ENCODE results near the gene THUMPD1. TPM values are rescaled to one million over a fixed set of nuclear protein-coding genes. Genes with fewer than 3 reads are reported as not detected.

The THUMPD1 gene, protein sequence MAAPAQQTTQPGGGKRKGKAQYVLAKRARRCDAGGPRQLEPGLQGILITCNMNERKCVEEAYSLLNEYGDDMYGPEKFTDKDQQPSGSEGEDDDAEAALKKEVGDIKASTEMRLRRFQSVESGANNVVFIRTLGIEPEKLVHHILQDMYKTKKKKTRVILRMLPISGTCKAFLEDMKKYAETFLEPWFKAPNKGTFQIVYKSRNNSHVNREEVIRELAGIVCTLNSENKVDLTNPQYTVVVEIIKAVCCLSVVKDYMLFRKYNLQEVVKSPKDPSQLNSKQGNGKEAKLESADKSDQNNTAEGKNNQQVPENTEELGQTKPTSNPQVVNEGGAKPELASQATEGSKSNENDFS
- total RNA-seq, result 10 to 100 TPM; 23.1 to 64.8 (median 43.4) TPM

DNA sequence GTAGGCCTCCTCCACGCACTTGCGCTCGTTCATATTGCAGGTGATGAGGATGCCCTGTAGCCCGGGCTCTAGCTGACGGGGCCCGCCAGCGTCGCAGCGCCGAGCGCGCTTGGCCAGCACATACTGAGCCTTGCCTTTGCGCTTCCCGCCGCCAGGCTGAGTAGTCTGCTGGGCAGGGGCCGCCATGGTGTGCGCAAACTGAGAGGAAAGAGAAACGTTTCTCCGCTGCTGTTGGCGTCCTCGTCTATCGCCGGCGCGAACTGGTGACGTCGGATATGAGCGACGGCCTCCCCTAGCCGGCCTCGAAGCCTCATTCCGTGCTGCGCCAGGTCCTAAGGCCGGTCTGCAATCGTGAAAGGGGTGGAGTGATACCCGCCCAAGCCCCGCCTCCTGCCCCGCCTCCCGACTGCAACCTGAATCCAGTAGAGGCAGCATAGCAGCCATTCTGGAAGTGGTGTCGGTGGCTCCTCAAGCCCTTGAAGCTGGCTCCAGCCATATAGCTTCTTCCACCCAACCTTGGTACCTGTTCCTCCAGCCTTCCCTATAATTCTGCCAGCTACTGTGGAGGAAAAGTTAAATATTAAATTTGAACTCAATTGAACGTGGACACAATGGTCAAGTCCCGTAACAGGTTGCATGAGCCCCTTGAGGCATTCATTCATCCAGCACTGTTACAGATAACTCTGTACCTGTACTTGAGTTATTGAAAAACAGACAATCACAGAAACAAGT, at the start of gene THUMPD1:
THUMPD1 (minus strand) TSS at position 265 of the 732 bp plus-strand sequence; CDS start at position 186, 79 bp downstream.
- Histone ChIP-seq H3K4me1 (peaks cover 6 to 24% (median 14%) of the 10 kb centered on the region in 4 donors), H3K27me3 (no peaks in the 10 kb centered on the region), H3K4me3 (peak within 1 kb of the TSS; percentile 65 to 94 (median 84)), H3K36me3 (peaks cover 0 to 22% (median 11%) of the 10 kb centered on the region in 4 donors), H3K27ac (peak within 1 kb of the TSS; percentile 96 to 98 (median 97)), H3K9me3 (peaks cover 0 to 1% of the 10 kb centered on the region in 2 donors)
- 4% methylated on average over 34 of the region's 42 CpGs; no CpG with 5 or more reads in 1 of the 2 donors for WGBS, 2 donors (ENCODE audit: low coverage in 1 of 2)
- intact Hi-C loops (cut with DNase I; ENCODE audit: low total_unique reads) (no loop called here), in situ Hi-C loops (cut with MboI; ENCODE audit: low pct_ligation_motif_present in 1 of 4, low pct_unique_long_range_greater_than_20kb in 1 of 4, low sequenced_read_pairs in 3 of 4) (no loop called here)
- TF ChIP-seq POLR2A (IDR thresholded peaks at IDR 0.05) (peak; percentile 88), EP300 (IDR thresholded peaks at IDR 0.05; ENCODE audit: low read depth) (no peak), POLR2AphosphoS5 (IDR thresholded peaks at IDR 0.05) (peak; percentile 94 to 98 (median 97))
- TF ChIP-seq, protein P1, sequence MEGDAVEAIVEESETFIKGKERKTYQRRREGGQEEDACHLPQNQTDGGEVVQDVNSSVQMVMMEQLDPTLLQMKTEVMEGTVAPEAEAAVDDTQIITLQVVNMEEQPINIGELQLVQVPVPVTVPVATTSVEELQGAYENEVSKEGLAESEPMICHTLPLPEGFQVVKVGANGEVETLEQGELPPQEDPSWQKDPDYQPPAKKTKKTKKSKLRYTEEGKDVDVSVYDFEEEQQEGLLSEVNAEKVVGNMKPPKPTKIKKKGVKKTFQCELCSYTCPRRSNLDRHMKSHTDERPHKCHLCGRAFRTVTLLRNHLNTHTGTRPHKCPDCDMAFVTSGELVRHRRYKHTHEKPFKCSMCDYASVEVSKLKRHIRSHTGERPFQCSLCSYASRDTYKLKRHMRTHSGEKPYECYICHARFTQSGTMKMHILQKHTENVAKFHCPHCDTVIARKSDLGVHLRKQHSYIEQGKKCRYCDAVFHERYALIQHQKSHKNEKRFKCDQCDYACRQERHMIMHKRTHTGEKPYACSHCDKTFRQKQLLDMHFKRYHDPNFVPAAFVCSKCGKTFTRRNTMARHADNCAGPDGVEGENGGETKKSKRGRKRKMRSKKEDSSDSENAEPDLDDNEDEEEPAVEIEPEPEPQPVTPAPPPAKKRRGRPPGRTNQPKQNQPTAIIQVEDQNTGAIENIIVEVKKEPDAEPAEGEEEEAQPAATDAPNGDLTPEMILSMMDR (IDR thresholded peaks at IDR 0.05), result peak in 3 of 5 experiments; percentile 6 to 19 (median 14)
- peak; percentile 98 for DNase-seq

DNA sequence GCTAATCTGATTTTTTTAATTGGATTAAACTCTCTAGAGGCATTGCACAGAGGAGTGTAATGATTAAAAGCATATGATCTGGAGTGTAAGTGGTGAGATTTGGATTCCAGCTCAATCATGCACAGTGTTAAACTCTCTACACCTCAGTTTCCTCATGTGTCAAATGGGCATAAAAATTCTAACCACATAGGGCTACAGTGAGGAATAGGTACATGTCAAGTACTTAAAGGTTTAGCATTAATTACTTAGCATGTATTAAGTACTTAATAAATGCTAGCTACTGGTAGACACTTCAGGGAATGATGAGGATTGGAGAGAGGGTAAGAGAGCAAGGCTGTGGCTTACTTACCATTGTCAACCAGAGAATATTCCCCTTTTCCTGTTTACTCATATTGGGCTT, 47.5 kb upstream of the THUMPD1 start:
- TF ChIP-seq EP300 (IDR thresholded peaks at IDR 0.05; ENCODE audit: low read depth) (no peak), POLR2A (IDR thresholded peaks at IDR 0.05) (no peak), POLR2AphosphoS5 (IDR thresholded peaks at IDR 0.05) (no peak)
- TF ChIP-seq, protein P1 (IDR thresholded peaks at IDR 0.05), result no peak
- Histone ChIP-seq H3K4me3 (no peak overlapping the region), H3K27me3 (no peaks in the 10 kb centered on the region), H3K9me3 (no peaks in the 10 kb centered on the region), H3K27ac (no peak overlapping the region), H3K36me3 (no peaks in the 10 kb centered on the region), H3K4me1 (no peaks in the 10 kb centered on the region)
- DNase-seq, result no peak
- intact Hi-C loops (cut with DNase I; ENCODE audit: low total_unique reads) (no loop called here), in situ Hi-C loops (cut with MboI; ENCODE audit: low pct_ligation_motif_present in 1 of 4, low pct_unique_long_range_greater_than_20kb in 1 of 4, low sequenced_read_pairs in 3 of 4) (no loop called here)

DNA sequence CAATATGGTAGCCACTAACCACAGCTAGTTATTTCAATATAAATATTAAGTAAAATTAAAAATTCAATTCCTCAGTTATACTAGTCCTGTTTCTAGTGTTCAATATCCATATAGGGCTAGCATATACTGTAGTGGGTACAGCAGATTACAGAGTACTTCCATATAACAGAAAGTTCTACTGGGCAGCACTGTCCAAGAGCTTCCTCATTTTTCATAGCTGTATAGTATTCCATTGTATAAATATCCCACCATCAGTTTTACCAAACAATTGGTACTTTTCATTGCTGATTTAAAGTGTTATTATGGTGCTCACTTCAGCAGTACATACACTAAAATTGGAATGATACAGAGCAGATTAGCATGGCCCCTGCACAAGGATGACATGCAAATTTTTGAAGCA, 42.6 kb upstream of the THUMPD1 start:
- H3K27ac ChIP-seq, result no peak overlapping the region
- H3K9me3 ChIP-seq, result no peaks in the 10 kb centered on the region
- no peak for DNase-seq
- in situ Hi-C loops (cut with MboI; ENCODE audit: low pct_ligation_motif_present in 1 of 4, low pct_unique_long_range_greater_than_20kb in 1 of 4, low sequenced_read_pairs in 3 of 4) (no loop called here), intact Hi-C loops (cut with DNase I; ENCODE audit: low total_unique reads) (no loop called here)
- peaks cover 0 to 6% (median 0%) of the 10 kb centered on the region in 4 donors for H3K36me3 ChIP-seq
- H3K27me3 ChIP-seq, result no peaks in the 10 kb centered on the region
- TF ChIP-seq, protein P1 (IDR thresholded peaks at IDR 0.05), result no peak
- no peak for TF ChIP-seq EP300 (IDR thresholded peaks at IDR 0.05; ENCODE audit: low read depth)
- no peak for TF ChIP-seq POLR2A (IDR thresholded peaks at IDR 0.05)
- TF ChIP-seq POLR2AphosphoS5 (IDR thresholded peaks at IDR 0.05), result no peak
- no peak overlapping the region for H3K4me3 ChIP-seq
- H3K4me1 ChIP-seq, result no peaks in the 10 kb centered on the region

DNA sequence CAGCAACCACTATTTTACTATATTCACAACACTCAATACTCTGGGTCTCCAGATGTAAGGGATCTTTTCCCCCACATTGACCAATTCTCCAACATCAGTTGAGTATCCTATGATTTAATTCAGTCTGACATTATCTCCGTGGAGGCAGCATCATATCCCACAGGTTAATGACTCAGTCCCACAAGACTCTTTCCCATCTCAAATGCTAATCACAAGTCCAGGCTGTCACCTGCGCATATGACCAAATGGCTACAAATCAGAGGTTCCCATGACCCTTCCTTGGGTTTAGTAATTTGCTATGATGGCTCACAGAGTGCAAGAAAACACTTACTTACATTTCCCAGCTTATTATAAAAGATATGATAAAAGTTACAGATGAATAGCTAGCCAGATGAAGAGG, 40.9 kb upstream of the THUMPD1 start:
- Histone ChIP-seq H3K27me3 (no peaks in the 10 kb centered on the region), H3K9me3 (no peaks in the 10 kb centered on the region), H3K4me1 (no peaks in the 10 kb centered on the region), H3K36me3 (peaks cover 0 to 11% (median 0%) of the 10 kb centered on the region in 4 donors), H3K4me3 (no peak overlapping the region), H3K27ac (no peak overlapping the region)
- 91% methylated on average over 2 of the region's 2 CpGs; no CpG with 5 or more reads in 1 of the 2 donors for WGBS, 2 donors (ENCODE audit: low coverage in 1 of 2)
- TF ChIP-seq, protein P1 (IDR thresholded peaks at IDR 0.05), result no peak
- no peak for TF ChIP-seq POLR2AphosphoS5 (IDR thresholded peaks at IDR 0.05)
- TF ChIP-seq POLR2A (IDR thresholded peaks at IDR 0.05), result no peak
- no peak for TF ChIP-seq EP300 (IDR thresholded peaks at IDR 0.05; ENCODE audit: low read depth)
- in situ Hi-C loops (cut with MboI; ENCODE audit: low pct_ligation_motif_present in 1 of 4, low pct_unique_long_range_greater_than_20kb in 1 of 4, low sequenced_read_pairs in 3 of 4) (no loop called here), intact Hi-C loops (cut with DNase I; ENCODE audit: low total_unique reads) (no loop called here)
- no peak for DNase-seq

Measured in transverse colon (tissue), 4 donors.